D721Med (cell line): ENCODE results near the gene ZIC2.

ENCODE experiments used
- DNase-seq: peaks from one replicate; pipeline ENCODE4 v3.0.0; 2011; ENCODE audit warnings: low spot score; ENCODE audit not compliant: insufficient read length
- FAIRE-seq: peaks from 2 replicates; lab custom pipeline; 2011; peaks lifted over from hg19 to GRCh38; lab: Jason Lieb, UNC
- CTCF ChIP-seq: IDR thresholded peaks from 2 replicates; pipeline ENCODE4 v1.5.1; 2012; ENCODE audit warnings: mild to moderate bottlenecking, control low read depth; ENCODE audit not compliant: insufficient read depth; ENCODE audit errors: missing control alignments

The ZIC2 gene

GRCh38 chr13:99960663-99961311, 20.8 kb upstream of the ZIC2 start:
- TF ChIP-seq CTCF = no peak
- FAIRE-seq = no peak
- DNase-seq = no peak

- FAIRE-seq = no peak
- no peak for DNase-seq
Measured at GRCh38 chr13:99961636-99962035, 19.9 kb upstream of the ZIC2 start.

GRCh38 chr13:99962242-99962641, 19.3 kb upstream of the ZIC2 start:
- FAIRE-seq (no peak), DNase-seq (no peak)
- TF ChIP-seq CTCF = no peak

More at GRCh38 chr13:99961636-99962035, 19.9 kb upstream of the ZIC2 start:
- TF ChIP-seq CTCF = no peak

GRCh38 chr13:99963816-99964339, 17.7 kb upstream of the ZIC2 start:
- DNase-seq (no peak), FAIRE-seq (no peak)
- TF ChIP-seq CTCF = no peak

GRCh38 chr13:99965329-99966000, 16.1 kb upstream of the ZIC2 start:
- DNase-seq (no peak), FAIRE-seq (no peak)
- TF ChIP-seq CTCF = no peak

GRCh38 chr13:99966064-99966805, 15.3 kb upstream of the ZIC2 start:
- TF ChIP-seq CTCF = no peak
- FAIRE-seq (no peak), DNase-seq (no peak)
